Fibroblast of peridontal ligament (primary cell): Measurements from ENCODE around the gene ACVRL1.
A peak's percentile ranks its signal among the peaks of the same experiment; 100 is the strongest.

Experiments
- DNase-seq: peaks from one replicate; pipeline ENCODE4 v3.0.0-alpha.2; 2010; ENCODE audit errors: extremely low read depth

Gene ACVRL1

GRCh38 chr12:51962737-51963136 is 55.4 kb downstream of the ACVRL1 start:
- DNase-seq: no peak

- no peak for DNase-seq
Measured at GRCh38 chr12:51963477-51963876, 56.2 kb downstream of the ACVRL1 start.

GRCh38 chr12:51969643-51970042 is 62.3 kb downstream of the ACVRL1 start:
- DNase-seq: no peak

GRCh38 chr12:51970904-51971646 is 63.8 kb downstream of the ACVRL1 start:
- DNase-seq: no peak

- DNase-seq: peak; percentile 24
Measured at GRCh38 chr12:51971679-51972421, 64.5 kb downstream of the ACVRL1 start.

- no peak for DNase-seq
Measured at GRCh38 chr12:51972422-51972812, 65.1 kb downstream of the ACVRL1 start.

GRCh38 chr12:51972849-51973273 is 65.6 kb downstream of the ACVRL1 start:
- DNase-seq: peak; percentile 70
